HepG2 (cell line): Measurements from ENCODE around the gene VPS18. TPM values are rescaled to one million over a fixed set of nuclear protein-coding genes. Genes with fewer than 3 reads are reported as not detected.

Source experiments
- ATAC-seq: fragments of 200-7000 bp; cut with Tn5 transposase; 3 replicates; pipeline ENCODE4 v1.9.1; 2020; ENCODE audit warnings: mild to moderate bottlenecking, moderate library complexity
- BruUV-seq: library from RNA; stranded (reverse); fragments of 400-500 nt; replicated peaks from 2 replicates; lab custom pipeline; 2021; lab: Mats Ljungman, UMichigan
- CTCF ChIA-PET: fragments of 300-600 bp; formaldehyde crosslinking; extraction: SDS; loops from one replicate; lab custom pipeline; 2021; ENCODE audit warnings: low total read pairs, inconsistent platforms, low intra/inter-chr PET ratio; lab: Yijun Ruan, JAX
- POLR2A ChIA-PET: fragments of 350-600 bp; sonication (Branson Sonifier 250); formaldehyde crosslinking; loops from one replicate; lab custom pipeline; 2020; ENCODE audit warnings: antibody characterized with exemption, inconsistent platforms; lab: Yijun Ruan, JAX
- DNase-seq: peaks from one replicate; pipeline ENCODE4 v3.0.0-alpha.2; 2015; ENCODE audit warnings: low spot score
- FAIRE-seq: peaks from 3 replicates; lab custom pipeline; 2011; peaks lifted over from hg19 to GRCh38; lab: Jason Lieb, UNC
- H2AFZ ChIP-seq: one replicate; pipeline ENCODE4 v1.6.1; 2011; ENCODE audit warnings: low read length, inconsistent platforms
- H3K27ac ChIP-seq: fragments of 300-600 bp; 3 replicates; pipeline ENCODE4 v1.8.0; 2011; ENCODE audit warnings: mixed run types, mild to moderate bottlenecking, mixed read lengths, low read length, inconsistent platforms; ENCODE audit not compliant: insufficient read depth; ENCODE audit errors: extremely low read length
- H3K27me3 ChIP-seq, 2 experiments: fragments of 200-600 bp in 1 of 2; 2 replicates in 1 of 2; 3 replicates in 1 of 2; pipeline versions ENCODE4 v1.6.0 to v1.8.0; 2011; ENCODE audit warnings: low read length in 2 of 2, mild to moderate bottlenecking in 2 of 2, moderate library complexity in 2 of 2, inconsistent platforms in 1 of 2; ENCODE audit not compliant: insufficient read depth in 2 of 2, control insufficient read depth in 1 of 2
- H3K36me3 ChIP-seq, 2 experiments: fragments of 200-600 bp in 1 of 2; replicated peaks in 1 of 2; 2 replicates in 1 of 2; 3 replicates in 1 of 2; pipeline versions ENCODE4 v1.5.1 to v1.8.0; 2011; ENCODE audit warnings: low read length in 2 of 2, inconsistent platforms in 1 of 2; ENCODE audit not compliant: insufficient read depth in 2 of 2, control insufficient read depth in 1 of 2
- H3K4me1 ChIP-seq: 2 replicates; pipeline ENCODE4 v1.5.1; 2012; ENCODE audit warnings: low read length, inconsistent platforms; ENCODE audit not compliant: insufficient read depth
- H3K4me2 ChIP-seq: 2 replicates; pipeline ENCODE4 v1.6.0; 2011; ENCODE audit warnings: low read depth, low read length, inconsistent platforms
- H3K4me3 ChIP-seq, 3 experiments: fragments of 200-600 bp in 1 of 3; sonication (generic), shearing (Covaris generic) in 1 of 3; replicated peaks in 1 of 3; 2 replicates each; pipeline ENCODE4 v1.5.1; 2011 to 2016; ENCODE audit warnings: low read length in 3 of 3, inconsistent platforms in 2 of 3, low read depth in 2 of 3, mild to moderate bottlenecking in 2 of 3, control low read depth in 1 of 3, mixed read lengths in 1 of 3; ENCODE audit not compliant: insufficient read depth in 1 of 3
- H3K79me2 ChIP-seq: one replicate; pipeline ENCODE4 v1.6.1; 2011; ENCODE audit warnings: low read length, inconsistent platforms; ENCODE audit not compliant: insufficient read depth
- H3K9ac ChIP-seq: 2 replicates; pipeline ENCODE4 v1.6.0; 2011; ENCODE audit warnings: mild to moderate bottlenecking, low read depth, low read length, inconsistent platforms; ENCODE audit not compliant: insufficient read depth
- H3K9me3 ChIP-seq: 2 replicates; pipeline ENCODE4 v1.5.1; 2012; ENCODE audit warnings: mild to moderate bottlenecking, low read length
- H4K20me1 ChIP-seq: 2 replicates; pipeline ENCODE4 v1.6.0; 2011; ENCODE audit warnings: inconsistent platforms, mild to moderate bottlenecking, low read length, moderate library complexity; ENCODE audit not compliant: insufficient read depth
- EZH2 ChIP-seq: conservative IDR thresholded peaks from 2 replicates; pipeline ENCODE4 v1.6.1; 2012; ENCODE audit warnings: mild to moderate bottlenecking, low read depth, low read length, moderate library complexity
- FOXO4 ChIP-seq: sonication (generic); formaldehyde crosslinking; conservative IDR thresholded peaks from 2 replicates; pipeline ENCODE4 v1.8.1; 2023; ENCODE audit warnings: missing genetic modification reagents
- HNRNPL ChIP-seq: fragments of 200-400 bp; formaldehyde crosslinking; IDR thresholded peaks from 2 replicates; pipeline ENCODE4 v1.6.1; 2017; ENCODE audit warnings: mild to moderate bottlenecking, low read depth, low read length
- PPARG ChIP-seq: conservative IDR thresholded peaks from 2 replicates; pipeline ENCODE4 v1.6.1; 2016; ENCODE audit warnings: missing biosample characterization, missing genetic modification reagents
- PRPF4 ChIP-seq: fragments of 200-400 bp; formaldehyde crosslinking; IDR thresholded peaks from 2 replicates; pipeline ENCODE4 v1.6.1; 2016; ENCODE audit warnings: low read length, low read depth; ENCODE audit not compliant: poor library complexity, severe bottlenecking
- ZNF639 ChIP-seq: conservative IDR thresholded peaks from 2 replicates; pipeline ENCODE4 v1.6.1; 2018; ENCODE audit warnings: missing genetic modification reagents
- ZNF652 ChIP-seq: IDR thresholded peaks from 2 replicates; pipeline ENCODE4 v1.6.1; 2016; ENCODE audit warnings: low read depth, borderline replicate concordance
- WGBS: methylation state at CpG from one replicate; pipeline ENCODE4 v1.1.6; 2017; ENCODE audit warnings: low lambda C conversion rate; 5-methylcytosine and 5-hydroxymethylcytosine counted together
- in situ Hi-C: cut with HindIII; loops from 2 replicates; pipeline ENCODE4 v1.10.0; 2017; ENCODE audit warnings: low pct_unique_long_range_greater_than_20kb; ENCODE audit not compliant: extremely low pct_ligation_motif_present
- intact Hi-C: fragments of 100-400 bp; cut with micrococcal nuclease; formaldehyde crosslinking; loops from one replicate; pipeline ENCODE4 v1.10.0; 2022; ENCODE audit not compliant: unreplicated experiment
- polyA plus RNA-seq, 8 experiments: library from polyadenylated mRNA; depleted of rRNA in 3 of 8; stranded (reverse) in 7 of 8; unstranded in 1 of 8; fragments of >200 nt; fragmentation: Illumina TruSeq in 4 of 8; extraction: Trizol in 4 of 8; gene quantifications; 2 replicates each; pipeline versions ENCODE4 v1.2.1 to v1.2.3, GENCODE V29; 2011 to 2016; ENCODE audit warnings: low read depth in 4 of 8, missing spikeins in 1 of 8, mixed read lengths in 1 of 8; ENCODE audit not compliant: insufficient read depth in 1 of 8
- total RNA-seq, 5 experiments: library from RNA; depleted of rRNA; stranded (reverse); fragments of >200 nt; fragmentation: Illumina TruSeq; extraction: Trizol; gene quantifications; 2 replicates each; pipeline ENCODE4 v1.2.3, GENCODE V29; 2016; ENCODE audit warnings: low read depth in 1 of 5

Gene VPS18
- total and polyA plus RNA-seq, 2 of the 13 experiments (the other 11 are each of a cell fraction or from before 2014, with no cell fraction given), result 5.8 to 17.0 TPM

- no peaks in the 10 kb centered on the region for H3K79me2 ChIP-seq
- H3K9ac ChIP-seq, result no peak overlapping the region
- intact Hi-C loops, result no loop called here
- 0 out of 2 replicates have a peak, but pooled peaks have one; percentile 40 for TF ChIP-seq HNRNPL
- TF ChIP-seq PPARG (CRISPR knock-in tag), result no peak
- no peak for TF ChIP-seq PRPF4
- TF ChIP-seq EZH2, result peak; percentile 68; the same call in 1 of the 2 replicates
- TF ChIP-seq ZNF639, result no peak
- TF ChIP-seq ZNF652 (CRISPR knock-in tag), result peak; percentile 89
- 0 out of 2 replicates have a peak, but pooled peaks have one; percentile 60 for TF ChIP-seq FOXO4
- ChIA-PET POLR2A (no interaction called here), CTCF (no interaction called here)
- H3K27me3 ChIP-seq, result peaks cover 12 to 89% of the 10 kb centered on the region in 2 experiments
- no peak overlapping the region for H3K27ac ChIP-seq
- no peak overlapping the region for H2AFZ ChIP-seq
- no peak for DNase-seq
- no peaks in the 10 kb centered on the region for H4K20me1 ChIP-seq
- ATAC-seq, result no peak
- no peaks in the 10 kb centered on the region for H3K36me3 ChIP-seq
- H3K4me1 ChIP-seq, result peaks cover 78% of the 10 kb centered on the region
- peak overlapping the region; percentile 41; the same call in 1 of the 2 replicates for H3K4me2 ChIP-seq
- 14% methylated on average over 19 of the region's 33 CpGs for WGBS
- H3K9me3 ChIP-seq, result no peaks in the 10 kb centered on the region
- in situ Hi-C loops, result no loop called here
- H3K4me3 ChIP-seq, result peak overlapping the region in 1 of 3 experiments; percentile 36; a peak in 1 of 6 replicates
- BruUV-seq, result no TSS peak
- FAIRE-seq, result no peak
These were observed 32.6 kb downstream of the VPS18 start for GRCh38 chr15:40926659-40927494.
